Fibroblast of peridontal ligament (primary cell): ENCODE data around the gene COL4A1.

ENCODE experiments used
- DNase-seq: peaks from one replicate; pipeline ENCODE4 v3.0.0-alpha.2; 2010; ENCODE audit errors: extremely low read depth

The COL4A1 gene

GRCh38 chr13:110221406-110222117, 85.4 kb downstream of the COL4A1 start:
- DNase-seq: no peak

- no peak for DNase-seq
Measured at GRCh38 chr13:110220471-110220870, 86.5 kb downstream of the COL4A1 start.

- DNase-seq: no peak
Measured at GRCh38 chr13:110218581-110219201, 88.3 kb downstream of the COL4A1 start.

- DNase-seq: no peak
Measured at GRCh38 chr13:110217811-110218210, 89.1 kb downstream of the COL4A1 start.

GRCh38 chr13:110217085-110217484, 89.9 kb downstream of the COL4A1 start:
- DNase-seq: no peak

- peak; percentile 85 for DNase-seq
Measured at GRCh38 chr13:110216398-110217041, 90.4 kb downstream of the COL4A1 start.

GRCh38 chr13:110216006-110216397, 91.0 kb downstream of the COL4A1 start:
- DNase-seq: no peak

GRCh38 chr13:110215606-110216005, 91.4 kb downstream of the COL4A1 start:
- DNase-seq: peak; percentile 68

GRCh38 chr13:110214637-110215036, 92.3 kb downstream of the COL4A1 start:
- no peak for DNase-seq

- no peak for DNase-seq
Measured at GRCh38 chr13:110213461-110214074, 93.4 kb downstream of the COL4A1 start.

GRCh38 chr13:110212529-110212928, 94.4 kb downstream of the COL4A1 start:
- no peak for DNase-seq

- DNase-seq: no peak
Measured at GRCh38 chr13:110211735-110212134, 95.2 kb downstream of the COL4A1 start.

GRCh38 chr13:110211046-110211445, 95.9 kb downstream of the COL4A1 start:
- no peak for DNase-seq

- DNase-seq: no peak
Measured at GRCh38 chr13:110210604-110210985, 96.4 kb downstream of the COL4A1 start.

- no peak for DNase-seq
Measured at GRCh38 chr13:110209950-110210603, 96.9 kb downstream of the COL4A1 start.

- DNase-seq: no peak
Measured at GRCh38 chr13:110208116-110208515, 98.8 kb downstream of the COL4A1 start.

- DNase-seq: no peak
Measured at GRCh38 chr13:110206996-110207395, 100.0 kb downstream of the COL4A1 start.

- DNase-seq: no peak
Measured at GRCh38 chr13:110206185-110206584, 100.8 kb downstream of the COL4A1 start.

GRCh38 chr13:110201114-110201513, 105.8 kb downstream of the COL4A1 start:
- DNase-seq: no peak

- no peak for DNase-seq
Measured at GRCh38 chr13:110200276-110200870, 106.6 kb downstream of the COL4A1 start.

GRCh38 chr13:110199046-110199831, 107.7 kb downstream of the COL4A1 start:
- DNase-seq: no peak
